Mucosa of descending colon (tissue), 3 donors: ENCODE data around the gene BUD13. TPM values are rescaled to one million over a fixed set of nuclear protein-coding genes. Genes with fewer than 3 reads are reported as not detected.

Experiments
- ATAC-seq: fragments of 200-7000 bp; cut with Tn5 transposase; one replicate; pipeline ENCODE4 v1.9.1; 2020; ENCODE audit warnings: mild to moderate bottlenecking, moderate library complexity
- DNase-seq, 3 donors: peaks; one replicate each; pipeline ENCODE4 v3.0.0-alpha.2; 2020
- H3K36me3 ChIP-seq: fragments of 200-600 bp; one replicate; pipeline ENCODE4 v1.8.0; 2021; ENCODE audit warnings: low read depth, mild to moderate bottlenecking
- H3K4me1 ChIP-seq: fragments of 200-600 bp; one replicate; pipeline ENCODE4 v1.8.0; 2021; ENCODE audit warnings: low read depth, mild to moderate bottlenecking
- H3K4me3 ChIP-seq: fragments of 200-600 bp; one replicate; pipeline ENCODE4 v1.8.0; 2021; ENCODE audit warnings: mild to moderate bottlenecking
- H3K9me3 ChIP-seq: fragments of 200-600 bp; one replicate; pipeline ENCODE4 v1.8.0; 2021; ENCODE audit warnings: mild to moderate bottlenecking
- CTCF ChIP-seq: fragments of 200-600 bp; IDR thresholded peaks from one replicate; pipeline ENCODE4 v1.8.0; 2022; ENCODE audit warnings: antibody characterized with exemption, mild to moderate bottlenecking
- intact Hi-C, 2 donors: fragments of 100-400 bp; cut with DNase I in 1 of 2; cut with micrococcal nuclease in 1 of 2; formaldehyde crosslinking; loops; one replicate each; pipeline versions ENCODE4 v1.11.0 to v1.11.1; 2022; cut with DNase I, micrococcal nuclease
- long read RNA-seq, 2 donors: library from polyadenylated mRNA; unstranded; transcript quantifications; one replicate each; pipeline ENCODE4 v2.0.0, GENCODE V29; 2019 to 2021
- total RNA-seq, 3 donors: library from RNA; stranded (reverse); fragmentation: NEBNext Ultra II Directional in 2 of 3; extraction: Animal tissue kit (Norgen Biotek cat#: 25700) in 2 of 3; gene quantifications; one replicate each; pipeline versions ENCODE4 v1.2.1 to v1.2.4, GENCODE V29; 2021 to 2023
- donor health status: DM: no; HTN: no; CAD: no; lungs with moderate emphysema.
- donor health status: DM: no; HTN: no; CAD: no.
- donor health status: DM: no; HTN: yes; CAD: no.

Gene BUD13
- total RNA-seq = 10 to 100 TPM; 15.6 to 18.9 (median 15.6) TPM
- long read RNA-seq, donor 1, transcript BUD13-201 (10 exons, 2,196 nt) = major isoform, 28 of 39 reads
- long read RNA-seq, donor 1, partial matches to known transcripts = 8 of 39 reads
- long read RNA-seq, donor 1, other reads (novel, unspliced or antisense) = 3 of 39 reads
- long read RNA-seq, donor 2, transcript BUD13-201 (10 exons, 2,196 nt) = major isoform, 14 of 18 reads
- long read RNA-seq, donor 2, partial matches to known transcripts = 2 of 18 reads
- long read RNA-seq, donor 2, other reads (novel, unspliced or antisense) = 2 of 18 reads

GRCh38 chr11:116772443-116773202 is at the start of gene BUD13:
Gene BUD13 (minus strand): TSS chr11:116772987. CDS start chr11:116772964, 23 bp downstream.
- no peaks in the 10 kb centered on the region for H3K36me3 ChIP-seq
- peaks cover 12% of the 10 kb centered on the region for H3K4me1 ChIP-seq
- H3K4me3 ChIP-seq = peak within 1 kb of the TSS; percentile 74
- TF ChIP-seq CTCF = no peak
- no peaks in the 10 kb centered on the region for H3K9me3 ChIP-seq
- peak; percentile 98 for ATAC-seq
- peak; percentile 94 to 97 (median 96) for DNase-seq
- intact Hi-C loops = no loop called here

- no peak for ATAC-seq
- no peak overlapping the region for H3K4me3 ChIP-seq
- H3K4me1 ChIP-seq = no peaks in the 10 kb centered on the region
- no peaks in the 10 kb centered on the region for H3K36me3 ChIP-seq
- H3K9me3 ChIP-seq = no peaks in the 10 kb centered on the region
- TF ChIP-seq CTCF = no peak
- intact Hi-C loops = no loop called here
- no peak for DNase-seq
These were observed 49.8 kb upstream of the BUD13 start for GRCh38 chr11:116822575-116822974.

- Histone ChIP-seq H3K4me3 (no peak overlapping the region), H3K4me1 (no peaks in the 10 kb centered on the region), H3K36me3 (no peaks in the 10 kb centered on the region), H3K9me3 (no peaks in the 10 kb centered on the region)
- no peak for TF ChIP-seq CTCF
- intact Hi-C loops = no loop called here
- no peak for ATAC-seq
- no peak for DNase-seq
These were observed 48.5 kb upstream of the BUD13 start for GRCh38 chr11:116821050-116821918.

- no peak overlapping the region for H3K4me3 ChIP-seq
- TF ChIP-seq CTCF = no peak
- H3K9me3 ChIP-seq = no peaks in the 10 kb centered on the region
- DNase-seq (no peak), ATAC-seq (no peak)
- no peaks in the 10 kb centered on the region for H3K36me3 ChIP-seq
- no peaks in the 10 kb centered on the region for H3K4me1 ChIP-seq
- intact Hi-C loops = no loop called here
These were observed 46.3 kb upstream of the BUD13 start for GRCh38 chr11:116819049-116819448.

GRCh38 chr11:116814502-116814901 is 41.7 kb upstream of the BUD13 start:
- TF ChIP-seq CTCF = no peak
- H3K36me3 ChIP-seq = no peaks in the 10 kb centered on the region
- no peak overlapping the region for H3K4me3 ChIP-seq
- intact Hi-C loops = no loop called here
- DNase-seq = no peak
- H3K9me3 ChIP-seq = no peaks in the 10 kb centered on the region
- no peaks in the 10 kb centered on the region for H3K4me1 ChIP-seq
- ATAC-seq = no peak
